ENCODE results near the gene KLHL41. TPM values are rescaled to one million over a fixed set of nuclear protein-coding genes. Genes with fewer than 3 reads are reported as not detected.
"Not testable (repeated sequence)": the region's sequence is repeated elsewhere in the genome, so short reads cannot be mapped to it uniquely, and the experiment has no call there.

Gene KLHL41
- total RNA-seq, 1 experiment from 2014 or later = 1.3 TPM

DNA sequence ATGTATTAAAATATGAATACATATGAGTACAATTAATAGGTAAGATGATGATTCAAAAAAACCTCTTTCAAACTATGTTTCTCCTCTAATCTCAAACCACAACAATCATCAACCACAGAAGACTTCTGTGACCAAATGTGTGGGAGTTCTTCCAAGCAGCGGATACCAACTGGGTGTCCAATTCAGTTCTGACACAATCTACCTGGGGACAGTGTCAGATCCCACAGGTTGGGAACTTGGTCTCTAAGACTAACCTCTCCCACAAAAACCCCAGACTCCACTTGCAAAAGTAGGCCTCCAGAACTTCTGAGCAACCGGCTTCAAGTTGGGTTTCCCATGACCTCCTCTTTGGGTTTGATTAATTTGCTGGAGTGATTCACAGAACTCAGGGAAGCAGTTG lies 37.3 kb downstream of the KLHL41 start:
- in situ Hi-C loops (cut with HindIII; ENCODE audit: low pct_unique_long_range_greater_than_20kb, low sequenced_read_pairs) = no loop called here
- no peak for DNase-seq (ENCODE audit: low read depth, low spot score)

DNA sequence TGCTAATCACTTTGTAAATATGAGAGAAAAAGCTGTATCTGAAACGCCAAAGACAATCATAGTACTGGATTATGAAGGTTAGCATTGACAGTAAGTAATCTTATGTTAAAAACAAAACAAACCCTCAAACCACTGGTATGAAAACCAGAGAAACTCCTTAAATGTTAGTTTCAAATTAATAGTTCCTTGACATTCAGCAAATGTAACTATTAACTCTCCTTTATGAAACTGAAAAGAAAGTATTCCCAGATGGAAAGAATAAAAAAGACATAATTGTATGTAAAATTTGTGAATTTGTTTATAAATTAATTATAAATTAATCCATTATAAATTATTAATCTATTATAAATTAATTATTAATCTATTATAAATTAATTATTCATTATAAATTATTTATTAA lies 51.9 kb downstream of the KLHL41 start:
- no peak for DNase-seq (ENCODE audit: low read depth, low spot score)

DNA sequence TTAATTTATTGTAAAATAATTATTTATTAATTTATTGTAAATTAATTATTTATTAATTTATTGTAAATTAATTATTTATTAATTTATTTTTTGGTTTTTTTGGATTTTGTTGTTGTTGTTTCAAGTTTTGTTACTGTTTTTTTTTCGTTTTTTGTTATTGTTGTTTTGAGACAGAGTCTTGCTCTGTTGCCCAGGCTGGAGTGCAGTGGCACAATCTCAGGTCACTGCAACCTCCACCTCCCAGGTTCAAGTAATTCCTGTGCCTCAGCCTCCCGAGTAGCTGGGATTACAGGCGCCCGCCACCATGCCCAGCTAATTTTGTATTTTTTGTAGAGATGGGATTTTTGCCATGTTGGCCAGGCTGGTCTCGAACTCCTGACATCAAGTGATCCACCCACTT lies 52.6 kb downstream of the KLHL41 start:
- DNase-seq (ENCODE audit: low read depth, low spot score); in situ Hi-C loops (cut with HindIII; ENCODE audit: low pct_unique_long_range_greater_than_20kb, low sequenced_read_pairs): not testable (repeated sequence)

More for the DNA sequence above, 51.9 kb downstream of the KLHL41 start:
- in situ Hi-C loops (cut with HindIII; ENCODE audit: low pct_unique_long_range_greater_than_20kb, low sequenced_read_pairs) = no loop called here

DNA sequence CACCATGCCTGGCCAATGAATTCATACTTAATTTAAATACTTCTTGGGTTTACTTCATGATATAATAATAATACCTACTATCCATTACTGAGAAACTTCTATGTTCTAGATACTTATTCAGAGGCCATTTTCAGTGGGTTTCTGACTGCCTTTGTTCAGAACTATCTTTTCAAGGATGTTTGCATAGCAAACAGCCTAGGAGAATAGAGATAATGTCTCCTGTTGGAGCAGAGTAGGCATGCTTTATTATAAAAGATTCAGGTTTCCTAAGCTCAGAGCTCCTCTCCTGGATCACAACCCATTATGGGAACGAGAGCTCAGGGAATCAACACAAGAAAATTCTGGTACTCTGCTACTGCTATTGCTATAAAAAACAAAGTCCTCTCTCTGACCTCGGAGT lies 53.0 kb downstream of the KLHL41 start:
- in situ Hi-C loops (cut with HindIII; ENCODE audit: low pct_unique_long_range_greater_than_20kb, low sequenced_read_pairs) = no loop called here
- no peak for DNase-seq (ENCODE audit: low read depth, low spot score)

DNA sequence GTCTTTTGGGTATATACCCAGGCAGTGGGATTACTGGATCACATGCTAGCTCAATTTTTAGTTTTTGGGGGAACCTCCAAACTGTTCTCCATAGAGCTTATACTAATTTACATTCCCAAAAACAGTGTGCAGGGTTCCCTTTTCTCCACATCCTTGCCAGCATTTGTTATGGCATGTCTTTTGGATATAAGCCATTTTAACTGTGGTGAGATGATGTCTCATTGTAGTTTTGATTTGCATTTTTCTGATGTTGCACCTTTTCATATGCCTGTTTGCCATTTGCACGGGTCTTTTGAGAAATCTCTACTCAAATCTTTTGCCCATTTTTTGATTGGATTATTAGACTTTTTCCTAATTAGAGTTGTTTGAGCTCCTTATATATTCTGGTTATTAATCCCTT lies 56.2 kb downstream of the KLHL41 start:
- in situ Hi-C loops (cut with HindIII; ENCODE audit: low pct_unique_long_range_greater_than_20kb, low sequenced_read_pairs) = no loop called here
- no peak for DNase-seq (ENCODE audit: low read depth, low spot score)

DNA sequence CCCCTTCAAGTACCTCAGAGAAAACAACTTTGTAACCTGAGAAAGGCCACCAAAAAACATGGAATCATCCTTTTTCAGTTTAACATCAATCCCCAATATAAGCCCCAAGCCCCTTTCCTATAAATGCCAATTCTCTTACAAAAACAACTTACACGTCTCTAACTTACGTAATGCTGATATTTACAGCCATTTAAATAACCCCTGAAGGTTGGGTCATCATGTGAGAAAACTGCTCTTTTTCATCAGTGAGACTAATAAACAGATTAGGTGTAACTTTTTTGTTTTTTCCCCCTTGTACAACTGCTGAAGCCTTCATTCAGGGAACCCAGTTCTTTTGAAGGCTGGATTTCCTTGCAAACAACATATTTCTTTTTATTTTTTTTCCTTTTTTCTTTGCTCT lies 60.4 kb downstream of the KLHL41 start:
- DNase-seq (ENCODE audit: low read depth, low spot score) = no peak
- in situ Hi-C loops (cut with HindIII; ENCODE audit: low pct_unique_long_range_greater_than_20kb, low sequenced_read_pairs) = no loop called here

DNA sequence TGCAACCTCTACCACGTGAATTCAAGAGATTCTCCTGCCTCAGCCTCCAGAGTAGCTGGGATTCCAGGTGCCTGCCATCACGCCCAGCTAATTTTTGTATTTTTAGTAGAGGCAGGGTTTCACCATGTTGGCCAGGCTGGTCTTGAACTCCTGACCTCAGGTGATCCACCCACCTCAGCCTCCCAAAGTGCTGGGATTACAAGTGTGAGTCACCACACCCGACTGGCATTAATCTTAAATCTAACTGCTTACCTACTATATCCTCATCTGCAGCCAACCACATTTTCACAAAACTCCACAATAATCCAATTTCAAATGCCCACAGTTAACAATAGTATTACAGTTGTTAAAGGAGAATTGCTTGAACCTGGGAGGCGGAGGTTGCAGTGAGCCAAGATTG lies 61.2 kb downstream of the KLHL41 start:
- DNase-seq (ENCODE audit: low read depth, low spot score); in situ Hi-C loops (cut with HindIII; ENCODE audit: low pct_unique_long_range_greater_than_20kb, low sequenced_read_pairs): not testable (repeated sequence)

DNA sequence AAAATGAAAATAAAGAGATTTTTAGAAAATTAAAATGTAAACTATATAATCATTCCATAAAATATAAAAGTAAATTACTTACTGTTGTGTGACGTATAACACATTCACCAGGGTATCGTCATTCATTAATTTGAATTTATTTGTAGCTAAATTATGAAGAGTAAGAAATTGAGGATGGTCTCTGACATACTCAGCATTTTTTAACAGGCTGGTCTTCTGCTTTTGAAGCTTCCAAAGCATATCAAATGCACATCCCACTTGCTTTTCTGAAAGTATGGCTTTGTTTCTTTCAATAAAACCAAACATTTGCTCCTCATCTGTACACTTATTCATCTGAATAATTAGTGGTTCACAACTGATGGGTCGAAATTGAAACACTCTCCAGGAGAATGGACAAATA lies 62.1 kb downstream of the KLHL41 start:
- in situ Hi-C loops (cut with HindIII; ENCODE audit: low pct_unique_long_range_greater_than_20kb, low sequenced_read_pairs) = no loop called here
- no peak for DNase-seq (ENCODE audit: low read depth, low spot score)

DNA sequence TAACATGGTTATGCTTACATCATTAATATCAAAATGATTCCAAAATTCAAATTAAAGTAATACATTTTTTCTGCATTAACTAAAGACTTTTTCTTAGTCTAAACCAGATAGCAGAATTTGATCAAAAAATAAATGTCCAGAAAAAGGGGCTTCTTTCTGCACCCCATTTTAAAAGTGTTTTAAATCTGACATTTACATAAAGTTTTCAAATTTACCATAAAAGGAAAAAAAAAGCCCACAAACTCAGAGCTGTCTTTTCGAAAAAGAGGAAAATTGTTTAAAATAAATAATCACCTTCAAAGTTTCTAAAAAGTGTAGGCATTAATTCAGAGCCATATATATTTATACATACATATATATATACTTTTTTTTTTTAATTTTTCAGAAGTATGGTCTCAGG lies 62.7 kb downstream of the KLHL41 start:
- no peak for DNase-seq (ENCODE audit: low read depth, low spot score)

DNA sequence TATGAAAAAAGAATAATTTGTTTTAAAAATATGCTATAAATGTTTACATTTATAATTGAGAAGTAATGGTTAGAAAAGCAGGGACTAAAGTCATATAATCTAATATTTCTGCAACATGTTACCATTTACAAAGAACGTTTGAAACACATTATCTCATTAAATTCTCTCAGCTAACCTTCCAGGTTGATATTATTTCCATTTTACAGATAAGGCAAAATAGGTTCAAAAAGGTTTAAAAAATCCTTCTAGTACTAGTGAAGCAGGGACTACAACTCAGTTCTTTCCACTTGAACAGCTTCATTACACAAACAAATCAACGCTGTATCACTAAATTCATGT lies 63.3 kb downstream of the KLHL41 start:
- in situ Hi-C loops (cut with HindIII; ENCODE audit: low pct_unique_long_range_greater_than_20kb, low sequenced_read_pairs) = no loop called here
- DNase-seq (ENCODE audit: low read depth, low spot score) = no peak

More for the DNA sequence above, 62.7 kb downstream of the KLHL41 start:
- in situ Hi-C loops (cut with HindIII; ENCODE audit: low pct_unique_long_range_greater_than_20kb, low sequenced_read_pairs) = no loop called here

DNA sequence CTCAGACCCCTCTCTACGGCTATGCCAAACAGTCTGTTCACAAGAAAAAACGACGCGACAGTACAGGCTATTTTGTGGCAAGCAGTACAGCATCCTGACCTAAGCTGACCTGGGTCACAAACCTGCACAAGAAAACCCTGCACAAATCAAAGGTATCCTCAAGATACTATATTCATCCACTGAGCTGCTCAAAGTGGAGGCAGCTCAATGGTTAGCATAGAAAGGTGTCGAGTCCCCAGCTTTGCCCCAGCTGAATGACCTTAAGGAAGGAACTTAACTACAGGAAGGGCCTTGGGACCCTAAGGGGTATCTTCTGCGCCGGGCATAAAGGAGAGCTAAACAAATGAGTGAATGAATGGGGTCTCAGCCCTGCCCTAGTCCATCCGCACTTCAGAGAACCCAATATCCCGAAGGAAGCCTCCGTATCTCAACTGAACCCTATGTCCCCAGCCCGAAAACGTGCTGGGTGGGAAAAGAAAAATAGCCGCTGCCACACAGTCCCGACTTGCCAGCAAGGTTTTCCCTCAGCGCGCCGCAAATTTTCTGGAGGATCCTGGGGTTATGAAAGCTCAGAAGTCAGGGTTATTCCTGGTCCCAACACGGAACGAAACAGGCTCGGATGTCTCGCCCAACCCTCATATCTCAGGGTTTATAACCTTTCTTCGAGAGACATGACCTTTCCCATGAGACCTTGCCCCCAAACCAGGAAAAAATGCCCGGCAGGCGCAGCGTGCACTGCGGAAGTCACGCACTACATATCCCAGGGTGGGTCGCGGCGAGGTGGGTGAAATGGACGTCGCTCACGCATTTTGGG lies 63.9 kb downstream of the KLHL41 start, which contains the start of gene FASTKD1:
Gene FASTKD1, minus strand, starts transcription at position 706 of the 814 bp plus-strand sequence. CDS start 1,836 bp downstream, outside the sequence.
- in situ Hi-C loops (cut with HindIII; ENCODE audit: low pct_unique_long_range_greater_than_20kb, low sequenced_read_pairs) = no loop called here
- peak; percentile 95 for DNase-seq (ENCODE audit: low read depth, low spot score)

DNA sequence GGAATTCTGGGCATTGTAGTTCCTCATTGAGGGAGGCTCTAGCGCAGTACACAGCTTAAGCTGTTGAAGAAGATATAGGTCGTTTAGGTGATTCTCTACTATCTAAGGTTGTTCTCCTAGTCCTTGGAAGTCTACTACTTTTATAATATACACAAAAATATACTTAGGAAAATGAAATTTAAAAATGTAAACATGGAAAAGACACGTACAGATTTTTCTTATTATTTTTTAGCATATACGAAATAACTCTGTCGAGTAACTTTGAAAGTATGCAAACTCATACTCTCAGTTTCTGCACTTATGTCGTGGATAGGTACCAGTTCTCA lies 64.4 kb downstream of the KLHL41 start:
- no peak for DNase-seq (ENCODE audit: low read depth, low spot score)

DNA sequence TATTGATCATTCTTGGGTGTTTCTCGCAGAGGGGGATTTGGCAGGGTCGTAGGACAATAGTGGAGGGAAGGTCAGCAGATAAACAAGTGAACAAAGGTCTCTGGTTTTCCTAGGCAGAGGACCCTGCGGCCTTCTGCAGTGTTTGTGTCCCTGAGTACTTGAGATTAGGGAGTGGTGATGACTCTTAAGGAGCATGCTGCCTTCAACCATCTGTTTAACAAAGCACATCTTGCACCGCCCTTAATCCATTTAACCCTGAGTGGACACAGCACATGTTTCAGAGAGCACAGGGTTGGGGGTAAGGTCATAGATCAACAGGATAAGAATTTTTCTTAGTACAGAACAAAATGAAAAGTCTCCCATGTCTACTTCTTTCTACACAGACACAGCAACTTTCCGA lies 65.0 kb downstream of the KLHL41 start:
- DNase-seq (ENCODE audit: low read depth, low spot score); in situ Hi-C loops (cut with HindIII; ENCODE audit: low pct_unique_long_range_greater_than_20kb, low sequenced_read_pairs): not testable (repeated sequence)

More for the DNA sequence above, 64.4 kb downstream of the KLHL41 start:
- in situ Hi-C loops (cut with HindIII; ENCODE audit: low pct_unique_long_range_greater_than_20kb, low sequenced_read_pairs) = no loop called here

DNA sequence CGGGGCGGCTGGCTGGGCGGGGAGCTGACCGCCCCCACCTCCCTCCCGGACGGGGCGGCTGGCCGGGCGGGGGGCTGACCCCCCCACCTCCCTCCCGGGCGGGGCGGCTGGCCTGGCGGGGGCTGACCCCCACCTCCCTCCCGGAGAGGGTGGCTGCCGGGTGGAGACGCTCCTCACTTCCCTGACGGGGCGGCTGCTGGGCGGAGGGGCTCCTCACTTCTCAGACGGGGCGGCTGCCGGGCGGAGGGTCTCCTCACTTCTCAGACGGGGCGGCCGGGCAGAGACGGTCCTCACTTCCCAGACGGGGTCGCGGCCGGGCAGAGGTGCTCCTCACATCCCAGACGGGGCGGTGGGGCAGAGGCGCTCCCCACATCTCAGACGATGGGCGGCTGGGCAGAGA lies 65.8 kb downstream of the KLHL41 start:
- in situ Hi-C loops (cut with HindIII; ENCODE audit: low pct_unique_long_range_greater_than_20kb, low sequenced_read_pairs); DNase-seq (ENCODE audit: low read depth, low spot score): not testable (repeated sequence)

Other genes with a start within 250 kb of the KLHL41 start
- gene LRP2, start 147.2 kb upstream of the KLHL41 start, total RNA-seq (2014; rRNA removed; shearing (Covaris generic)) = 9.2 and 15.6 TPM in 2 replicates
- gene BBS5, start 30.2 kb upstream of the KLHL41 start, total RNA-seq (2014; rRNA removed; shearing (Covaris generic)) = 16.7 and 19.2 TPM in 2 replicates
- gene FASTKD1, start 64.2 kb downstream of the KLHL41 start, total RNA-seq (2014; rRNA removed; shearing (Covaris generic)) = 55.7 and 59.0 TPM in 2 replicates
- gene PPIG, start 74.6 kb downstream of the KLHL41 start, total RNA-seq (2014; rRNA removed; shearing (Covaris generic)) = 25.7 and 26.0 TPM in 2 replicates
- not detected in 2 replicates for gene CFAP210, start 184.7 kb downstream of the KLHL41 start, total RNA-seq (2014; rRNA removed; shearing (Covaris generic))
- 1.2 and 3.3 TPM in 2 replicates for gene PHOSPHO2, start 184.8 kb downstream of the KLHL41 start, total RNA-seq (2014; rRNA removed; shearing (Covaris generic))
- 12.4 and 20.0 TPM in 2 replicates for gene KLHL23, start 224.1 kb downstream of the KLHL41 start, total RNA-seq (2014; rRNA removed; shearing (Covaris generic))

Data from SK-MEL-5 (cell line).